Endometrial microvascular endothelial cells (primary cell): Measurements from ENCODE around the gene MYL5. TPM values are rescaled to one million over a fixed set of nuclear protein-coding genes. Genes with fewer than 3 reads are reported as not detected.
"Not testable (repeated sequence)": the region's sequence is repeated elsewhere in the genome, so short reads cannot be mapped to it uniquely, and the experiment has no call there.

Experiments used
- in situ Hi-C: cut with HindIII; loops from 2 replicates; pipeline ENCODE4 v1.10.0; 2017; ENCODE audit warnings: low sequenced_read_pairs, low pct_unique_long_range_greater_than_20kb; ENCODE audit errors: inconsistent ontology term
- total RNA-seq: library from RNA; depleted of rRNA; stranded (reverse); fragments of >200 nt; gene quantifications from one replicate; pipeline ENCODE4 v1.2.3, GENCODE V29; 2015; ENCODE audit errors: inconsistent ontology term

Gene MYL5
- total RNA-seq, 1 donor from 2014 or later, result 2.6 TPM

DNA sequence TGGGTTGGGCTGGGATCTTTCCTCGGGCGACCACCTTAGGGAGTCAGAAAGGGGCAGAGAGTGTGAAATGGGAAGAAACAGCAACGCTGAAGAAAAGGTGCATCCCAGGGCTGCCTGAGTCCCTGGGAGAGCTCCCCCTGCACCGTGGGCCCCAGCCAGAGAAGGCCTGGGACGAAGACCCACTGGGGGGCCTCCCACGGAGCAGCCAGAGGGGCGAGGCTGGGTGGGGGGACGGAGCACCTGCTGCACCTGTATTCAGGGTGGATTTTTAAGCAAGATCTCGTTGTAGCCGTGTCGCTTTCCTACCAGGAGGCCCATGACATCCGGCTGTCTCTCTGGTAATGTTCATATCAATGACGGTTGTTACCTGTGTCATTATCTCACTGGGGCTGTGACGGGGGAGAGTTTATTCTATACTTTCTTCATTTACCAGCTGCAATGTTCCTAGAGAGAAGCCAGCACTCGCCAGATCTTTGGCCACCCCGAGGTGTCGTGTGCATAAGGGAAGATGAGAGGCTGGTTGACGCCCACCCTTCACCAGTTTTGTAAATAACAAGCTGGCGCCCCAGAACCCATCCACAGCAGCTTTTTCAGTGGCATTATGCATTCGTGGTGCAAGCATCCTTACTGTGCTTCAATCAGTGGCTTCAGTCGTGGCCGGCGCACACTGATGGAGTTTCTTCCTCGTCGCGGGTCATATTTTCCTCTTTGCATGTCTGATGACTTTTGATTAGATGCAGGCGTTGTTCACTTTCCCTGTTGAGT is 25.7 kb downstream of the MYL5 start:
- in situ Hi-C loops, result no loop called here

DNA sequence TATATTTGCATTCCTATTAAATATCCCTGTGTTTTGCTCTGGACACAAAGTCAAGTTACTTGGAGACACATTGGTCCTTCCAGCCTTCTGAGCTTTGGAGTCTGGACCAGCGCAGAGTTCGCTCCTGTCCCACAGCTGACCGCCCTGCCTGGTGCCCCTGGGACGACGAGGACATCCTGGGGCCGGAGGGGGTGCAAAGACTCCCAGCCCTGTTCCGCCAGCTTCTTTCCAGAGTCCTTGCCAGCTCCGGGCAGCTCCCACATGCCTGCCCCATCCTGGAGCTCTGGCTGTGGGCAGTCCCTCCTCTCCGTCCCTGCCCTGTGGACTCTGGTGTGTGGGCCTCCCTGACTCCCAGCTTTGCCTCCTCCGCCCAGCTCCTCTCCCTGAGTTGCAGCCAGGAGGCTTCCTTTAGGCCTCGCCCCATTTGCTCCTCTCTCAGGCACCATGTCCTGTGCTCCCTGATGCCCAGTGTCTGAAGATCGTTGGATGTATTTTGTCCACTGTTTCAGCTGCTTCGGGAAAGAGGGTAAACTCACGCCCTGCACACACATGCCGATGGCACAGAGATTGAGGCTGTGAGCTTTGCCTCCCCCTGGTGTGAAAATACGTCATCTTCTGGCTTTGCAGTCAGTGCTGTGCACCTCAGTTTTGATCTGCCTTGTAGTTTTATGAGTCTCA is 26.4 kb downstream of the MYL5 start:
- in situ Hi-C loops, result no loop called here

DNA sequence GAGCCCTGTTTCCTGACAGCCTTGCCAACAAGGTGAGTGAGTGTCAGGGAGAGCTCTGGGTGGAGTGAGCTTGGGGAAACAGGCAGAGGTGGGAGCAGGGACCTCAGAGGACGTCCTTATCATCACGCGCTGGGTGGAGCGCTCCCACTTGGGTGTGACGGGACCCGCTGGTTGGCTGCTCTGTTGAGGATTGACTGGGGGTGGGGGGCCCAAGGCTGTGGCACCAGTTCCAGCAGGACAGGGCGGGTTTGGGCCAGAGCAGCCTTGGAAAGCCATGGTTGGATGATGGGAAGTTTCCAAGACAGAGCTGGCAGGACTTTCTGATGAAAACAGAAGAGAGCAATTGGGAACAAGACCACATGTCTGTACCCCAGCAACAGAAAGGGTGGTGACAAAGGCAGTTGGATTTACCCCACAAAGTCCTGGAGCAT is 28.3 kb downstream of the MYL5 start:
- in situ Hi-C loops, result no loop called here

DNA sequence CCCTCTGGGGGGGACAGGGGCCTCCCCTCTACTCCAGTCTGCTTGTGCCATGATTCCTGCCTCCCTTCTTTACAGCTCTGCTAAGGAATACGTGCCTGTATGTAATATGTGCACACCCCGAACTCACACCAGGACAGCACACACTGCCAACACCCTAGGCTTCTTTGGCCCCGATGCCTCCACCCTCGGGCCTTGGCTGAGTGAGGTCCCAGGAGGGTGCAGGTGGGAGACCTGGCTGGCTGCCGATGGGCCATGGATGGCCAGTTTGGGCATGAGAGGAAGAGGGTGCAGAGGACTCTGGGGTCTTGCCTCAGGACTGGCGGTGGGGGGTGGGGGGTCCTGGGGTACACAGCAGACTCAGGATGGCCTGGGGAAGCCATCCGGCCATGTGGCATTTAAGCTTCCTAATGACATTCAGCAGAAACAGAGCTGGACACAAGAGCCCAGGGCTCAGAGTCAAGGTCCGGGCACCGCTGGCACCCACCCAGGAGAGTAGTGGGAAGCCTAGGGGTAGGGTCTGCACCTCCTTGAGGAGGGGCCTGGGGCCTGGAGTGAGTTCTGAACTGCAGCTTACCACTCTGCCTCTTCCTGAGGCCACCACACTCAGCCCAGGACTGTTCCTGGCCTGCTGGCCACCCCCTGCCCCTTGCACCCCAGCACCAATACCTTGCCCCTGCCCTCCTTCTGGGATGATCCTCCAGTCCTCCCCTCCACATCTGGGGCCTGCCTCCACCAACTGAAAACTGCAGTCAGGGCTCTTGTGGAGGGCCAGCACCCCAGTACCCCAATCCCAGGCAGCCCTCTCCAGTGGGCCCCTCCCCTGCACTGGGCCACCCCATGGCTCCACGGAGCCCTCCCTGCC is 29.2 kb downstream of the MYL5 start:
- in situ Hi-C loops, result no loop called here

DNA sequence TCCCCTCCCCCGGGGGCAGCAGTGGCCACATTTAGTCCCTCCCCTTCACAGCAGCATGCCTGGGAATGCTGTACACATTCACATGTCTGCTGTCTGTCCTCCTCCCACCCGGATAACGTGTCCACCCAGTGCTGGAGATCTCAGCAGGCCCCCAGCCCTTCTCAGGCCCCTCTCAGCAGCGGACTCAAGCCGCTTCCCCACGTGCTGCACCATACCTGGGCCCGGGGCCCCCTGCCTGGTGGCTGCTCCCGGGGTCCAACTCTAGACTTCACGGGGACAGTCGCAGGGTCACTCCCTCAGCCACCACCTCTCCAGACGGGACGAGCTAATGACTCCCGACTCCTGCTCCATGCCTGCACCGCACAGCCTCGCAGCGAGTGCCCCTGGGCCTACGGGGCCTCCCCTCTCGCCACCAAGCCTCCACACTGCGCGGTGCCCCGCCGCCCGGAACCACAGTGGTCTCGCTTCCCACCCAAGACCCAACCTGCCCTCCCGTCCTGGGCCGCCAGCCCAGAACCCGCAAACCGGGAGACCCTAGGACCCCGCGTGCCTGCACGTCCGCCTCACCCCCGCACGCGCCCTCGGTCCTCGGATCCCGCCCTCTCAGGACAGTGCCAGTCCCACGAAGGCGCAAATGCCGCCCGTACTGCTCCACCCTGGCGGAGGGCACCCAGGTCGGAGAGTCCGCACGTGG is 30.0 kb downstream of the MYL5 start:
- in situ Hi-C loops, result no loop called here

DNA sequence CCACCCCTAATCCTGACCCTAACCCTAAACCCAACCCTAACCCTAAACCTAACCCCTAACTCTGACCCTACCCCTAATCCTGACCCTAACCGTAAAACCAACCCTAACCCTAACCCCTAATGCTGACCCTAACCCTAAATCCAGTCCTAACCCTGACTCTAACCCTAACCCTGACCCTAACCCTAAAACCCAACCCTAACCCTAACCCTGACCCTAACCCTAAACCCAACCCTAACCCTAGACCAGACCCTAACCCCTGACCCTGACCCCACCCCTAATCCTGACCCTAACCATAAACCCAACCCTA is 30.6 kb downstream of the MYL5 start:
- in situ Hi-C loops, result no loop called here

DNA sequence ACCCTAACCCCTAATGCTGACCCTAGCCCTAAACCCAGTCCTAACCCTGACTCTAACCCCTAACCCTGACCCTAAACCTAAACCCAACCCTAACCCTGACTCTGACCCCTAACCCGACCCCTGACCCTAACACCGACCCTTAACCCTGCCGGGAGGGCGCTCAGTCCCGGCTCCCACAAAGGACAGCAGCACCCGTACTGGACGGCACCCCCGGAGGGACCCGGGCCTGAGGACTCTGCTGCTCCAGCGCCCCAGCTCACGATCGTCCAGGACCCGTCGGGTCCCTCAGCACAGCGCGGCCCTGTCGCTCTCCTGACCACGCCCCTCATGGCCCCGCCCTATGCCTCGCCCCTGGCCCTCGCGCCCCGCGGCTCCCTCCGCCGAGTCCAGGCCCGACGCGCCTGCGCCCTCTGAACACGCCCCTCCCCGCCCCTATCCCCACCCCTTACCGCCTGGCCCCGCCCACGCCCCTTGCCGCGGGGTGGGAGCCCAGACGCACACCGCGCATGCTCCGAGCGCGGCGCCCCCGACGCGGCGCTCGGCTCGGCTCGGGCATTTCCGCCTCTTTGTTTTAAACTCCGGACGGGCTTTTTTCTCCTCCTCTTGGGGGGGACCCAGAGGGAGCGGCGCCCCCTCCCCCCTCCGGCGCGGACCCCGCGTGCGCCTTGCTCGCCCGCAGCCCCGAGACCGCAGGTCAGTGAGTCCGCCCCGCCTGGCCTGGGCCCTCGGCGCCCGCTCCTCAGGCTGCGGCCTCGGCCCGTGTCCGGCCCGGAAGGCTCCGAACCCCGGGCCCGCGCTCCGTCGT is 31.1 kb downstream of the MYL5 start, which contains the start of gene PCGF3:
Gene PCGF3 (plus strand): TSS at position 555 of the 805 bp plus-strand sequence. CDS start 27,849 bp downstream, outside the sequence.
- in situ Hi-C loops, result no loop called here

DNA sequence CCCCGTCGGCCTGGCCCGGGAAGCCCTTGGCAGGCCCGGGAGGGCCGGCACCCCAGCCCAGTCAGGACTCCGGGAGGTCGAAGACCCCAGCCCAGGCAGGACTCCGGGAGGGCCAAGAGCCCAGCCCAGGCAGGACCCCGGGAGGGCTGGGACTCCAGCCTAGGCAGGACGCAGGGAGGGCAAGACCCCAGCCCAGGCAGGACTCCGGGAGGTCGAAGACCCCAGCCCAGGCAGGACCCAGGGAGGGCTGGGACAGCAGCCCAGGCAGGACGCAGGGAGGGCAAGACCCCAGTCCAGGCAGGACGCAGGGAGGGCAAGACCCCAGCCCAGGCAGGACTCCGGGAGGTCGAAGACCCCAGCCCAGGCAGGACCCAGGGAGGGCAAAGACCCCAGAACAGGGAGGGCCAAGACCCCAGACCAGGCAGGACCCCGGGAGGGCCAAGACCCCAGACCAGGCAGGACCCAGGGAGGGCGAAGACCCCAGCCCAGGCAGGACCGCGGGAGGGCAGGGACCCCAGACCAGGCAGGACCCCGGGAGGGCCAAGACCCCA is 31.8 kb downstream of the MYL5 start:
- in situ Hi-C loops, result not testable (repeated sequence)

DNA sequence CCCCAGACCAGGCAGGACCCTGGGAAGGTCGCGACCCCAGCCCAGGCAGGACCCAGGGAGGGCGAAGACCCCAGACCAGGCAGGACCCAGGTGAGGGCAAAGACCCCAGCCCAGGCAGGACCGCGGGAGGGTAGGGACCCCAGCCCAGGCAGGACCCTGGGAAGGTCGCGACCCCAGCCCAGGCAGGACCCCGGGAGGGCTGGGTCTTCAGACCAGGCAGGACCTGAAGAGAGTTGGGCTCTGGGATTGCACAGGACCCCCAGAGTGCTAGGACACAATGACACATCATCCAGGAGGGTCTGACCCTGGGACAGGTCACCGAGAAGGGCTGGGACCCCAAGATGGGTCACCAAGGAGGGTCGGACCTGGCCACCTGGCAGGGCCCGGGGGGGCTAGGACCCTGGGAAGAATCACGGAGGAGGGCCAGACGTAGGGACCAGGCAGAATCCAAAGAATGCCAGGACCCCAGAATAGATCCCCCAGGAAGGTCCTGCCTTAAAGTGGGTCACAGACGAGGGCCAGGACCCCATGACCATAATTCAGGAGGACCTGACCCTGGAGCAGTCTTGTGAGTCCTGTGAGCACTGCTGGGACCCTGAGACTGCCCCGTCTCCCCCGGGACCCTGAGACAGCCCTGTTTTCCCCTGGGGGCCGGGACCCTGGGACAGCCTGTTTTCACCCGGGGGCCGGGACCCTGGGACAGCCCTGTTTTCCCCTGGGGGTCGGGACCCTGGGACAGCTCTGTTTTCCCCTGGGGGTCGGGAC is 32.7 kb downstream of the MYL5 start:
- in situ Hi-C loops, result no loop called here

DNA sequence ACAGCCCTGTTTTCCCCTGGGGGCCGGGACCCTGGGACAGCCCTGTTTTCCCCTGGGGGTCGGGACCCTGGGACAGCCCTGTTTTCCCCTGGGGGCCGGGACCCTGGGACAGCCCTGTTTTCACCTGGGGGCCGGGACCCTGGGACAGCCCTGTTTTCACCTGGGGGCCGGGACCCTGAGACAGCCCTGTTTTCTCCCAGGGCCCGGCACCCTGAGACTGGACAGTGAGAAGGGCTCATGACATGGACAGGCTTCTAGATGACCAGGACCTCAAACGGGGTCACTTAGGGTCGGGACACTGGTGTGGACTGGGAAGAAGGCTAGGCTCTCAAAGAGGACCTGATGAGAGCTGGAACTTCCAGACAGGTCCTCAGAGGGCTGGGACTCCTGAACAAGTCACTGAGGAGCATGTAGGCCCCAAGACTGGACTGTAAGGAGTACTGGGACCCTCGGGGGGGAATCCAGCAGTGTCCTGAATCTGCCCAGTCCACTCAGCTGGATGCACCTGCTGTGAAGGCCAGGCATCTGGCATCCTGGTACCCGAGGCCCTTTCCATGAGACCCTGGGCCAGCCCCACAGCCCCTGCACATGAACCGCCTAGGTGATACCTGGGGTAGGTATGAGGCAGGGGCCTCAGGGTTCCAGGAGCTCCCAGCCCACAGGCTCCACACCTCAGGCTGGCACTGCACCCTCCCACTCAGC is 33.7 kb downstream of the MYL5 start:
- in situ Hi-C loops, result no loop called here

DNA sequence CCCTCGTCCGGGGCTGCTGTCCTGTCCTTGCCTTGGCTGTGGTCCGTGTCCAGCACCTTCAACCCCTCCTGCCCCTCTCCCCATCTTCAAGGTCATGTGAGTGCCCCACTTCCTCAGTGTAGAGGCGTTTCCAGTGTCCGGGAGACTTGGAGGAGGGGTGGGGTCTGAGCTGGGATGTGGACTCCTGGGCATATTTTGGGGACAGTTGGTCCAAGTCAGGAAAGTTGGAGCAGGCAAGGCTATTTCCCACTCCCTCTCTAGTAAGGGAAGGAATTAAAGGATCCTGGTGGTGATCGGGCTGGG is 34.2 kb downstream of the MYL5 start:
- in situ Hi-C loops, result no loop called here

DNA sequence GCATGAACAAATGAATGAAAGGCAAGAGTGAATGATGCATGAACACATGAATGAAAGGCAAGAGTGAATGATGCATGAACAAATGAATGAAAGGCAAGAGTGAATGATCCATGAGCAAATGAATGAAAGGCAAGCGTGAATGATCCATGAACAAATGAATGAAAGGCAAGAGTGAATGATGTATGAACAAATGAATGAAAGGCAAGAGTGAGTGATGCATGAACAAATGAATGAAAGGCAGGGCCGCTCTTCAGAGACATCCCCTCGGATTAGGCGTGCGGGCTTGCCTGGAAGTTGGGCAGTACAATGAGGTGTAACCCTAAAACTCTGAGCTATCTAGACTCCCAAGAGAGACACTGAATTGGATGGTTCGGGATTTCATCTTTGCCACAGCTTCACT is 35.0 kb downstream of the MYL5 start:
- in situ Hi-C loops, result no loop called here

DNA sequence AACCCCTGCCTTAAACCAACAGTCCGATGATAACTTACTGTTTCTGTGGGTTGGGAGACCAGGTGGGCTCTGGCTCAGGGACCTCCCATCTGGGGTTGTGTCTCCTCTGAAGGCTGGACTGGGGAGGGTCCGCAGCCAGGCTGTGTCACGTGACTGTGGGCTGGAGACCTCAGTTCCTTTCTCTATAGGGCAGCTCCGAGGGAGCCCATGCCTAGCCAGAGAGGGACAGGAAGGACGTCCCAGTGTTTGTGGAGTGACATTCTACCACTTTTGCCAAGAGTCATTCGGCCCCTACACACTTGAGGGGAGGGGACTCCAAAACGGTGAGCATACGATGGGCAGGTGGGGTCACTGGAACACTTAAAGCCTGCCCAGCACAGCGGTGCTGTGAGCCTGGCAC is 35.8 kb downstream of the MYL5 start:
- in situ Hi-C loops, result no loop called here

DNA sequence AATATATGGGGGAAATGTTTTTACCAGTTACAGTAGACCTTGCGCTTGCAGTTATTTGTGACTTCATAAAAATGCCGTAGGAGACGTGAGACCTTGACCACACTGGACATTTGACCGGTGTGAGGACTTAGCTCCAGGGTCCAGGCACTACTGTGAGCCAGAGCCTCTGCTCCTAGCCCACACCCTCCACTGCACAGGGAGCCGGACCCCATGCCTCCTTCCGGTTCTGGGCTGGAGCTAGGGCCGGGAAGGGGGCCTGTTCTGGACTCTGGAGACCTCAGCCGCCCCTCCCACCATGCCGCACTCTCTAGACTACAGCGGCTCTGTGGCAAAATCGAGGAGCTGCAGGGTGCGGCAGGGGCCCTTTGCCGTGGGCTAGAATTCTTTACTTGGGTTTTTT is 36.6 kb downstream of the MYL5 start:
- in situ Hi-C loops, result no loop called here

DNA sequence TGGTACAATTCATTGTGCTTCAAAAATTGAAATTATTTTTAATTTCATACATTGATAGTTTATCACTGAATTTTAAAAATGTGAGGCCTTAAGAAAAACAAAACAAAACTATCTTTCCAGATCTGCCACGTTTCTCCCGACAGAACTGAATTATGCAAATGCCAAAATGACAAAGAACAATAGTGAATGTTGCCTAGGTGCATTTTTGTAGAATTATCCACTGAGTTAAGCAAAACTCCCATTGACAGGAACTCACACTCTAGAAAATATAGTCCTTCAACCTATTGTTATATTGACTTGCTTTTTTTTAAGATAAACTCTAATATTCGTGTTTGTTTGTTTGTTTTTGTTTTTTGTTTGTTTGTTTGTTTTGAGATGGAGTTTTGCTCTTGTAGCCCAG is 37.8 kb downstream of the MYL5 start:
- in situ Hi-C loops, result no loop called here

DNA sequence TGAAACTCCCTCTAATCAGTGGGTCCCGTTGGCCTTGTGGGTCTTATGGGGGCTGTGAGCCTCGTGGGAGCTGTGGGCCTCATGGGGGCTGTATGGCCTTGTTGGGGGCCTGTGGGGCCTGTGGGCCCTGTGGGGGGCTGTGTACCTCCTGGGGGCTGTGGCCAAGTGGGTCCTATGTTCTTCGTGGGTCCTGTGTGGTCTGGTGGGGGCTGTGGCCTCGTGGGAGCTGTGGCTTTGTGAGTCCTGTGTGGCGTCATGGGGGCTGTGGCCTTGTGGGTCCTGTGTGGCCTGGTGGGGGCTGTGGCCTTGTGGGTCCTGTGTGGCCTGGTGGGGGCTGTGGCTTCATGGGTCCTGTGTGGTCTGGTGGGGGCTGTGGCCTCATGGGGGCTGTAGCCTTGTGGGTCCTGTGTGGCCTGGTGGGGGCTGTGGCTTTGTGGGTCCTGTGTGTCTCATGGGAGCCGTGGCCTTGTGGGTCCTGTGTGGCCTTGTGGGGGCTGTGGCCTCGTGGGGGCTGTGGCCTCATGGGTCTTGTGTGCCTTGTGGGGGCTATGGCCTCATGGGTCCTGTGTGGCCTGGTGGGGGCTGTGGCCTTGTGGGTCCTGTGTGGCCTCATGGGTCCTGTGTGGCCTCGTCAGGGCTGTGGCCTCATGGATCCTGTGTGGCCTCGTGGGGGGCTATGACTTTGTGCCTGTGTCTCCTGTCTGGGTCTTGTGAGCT is 38.7 kb downstream of the MYL5 start:
- in situ Hi-C loops, result no loop called here
